A549 (cell line): Measurements from ENCODE around the gene KRTDAP. TPM values are rescaled to one million over a fixed set of nuclear protein-coding genes. Genes with fewer than 3 reads are reported as not detected.

Experiments
- ATAC-seq, 2 experiments: fragments of 200-7000 bp in 1 of 2; fragments of >200 bp in 1 of 2; cut with Nextera tagmentation in 1 of 2; cut with Tn5 transposase in 1 of 2; 3 replicates each; pipeline versions ENCODE4 v1.8.0 to v1.9.1; 2018 to 2020; ENCODE audit warnings: mild to moderate bottlenecking in 1 of 2, moderate library complexity in 1 of 2
- CTCF ChIA-PET: fragments of 300-600 bp; sonication (Branson Sonifier 250); formaldehyde crosslinking; extraction: SDS; loops from one replicate; lab custom pipeline; 2021; ENCODE audit warnings: antibody characterized with exemption, inconsistent platforms; lab: Yijun Ruan, JAX
- POLR2A ChIA-PET: fragments of 350-600 bp; formaldehyde crosslinking; extraction: SDS; loops from one replicate; lab custom pipeline; 2021; ENCODE audit warnings: antibody characterized with exemption, inconsistent platforms; lab: Yijun Ruan, JAX
- DNase-seq, 2 experiments: peaks; one replicate each; pipeline versions ENCODE4 v3.0.0 to v3.0.0-alpha.2; 2011 to 2016; ENCODE audit warnings: low read depth in 1 of 2, low spot score in 1 of 2
- FAIRE-seq: peaks from 2 replicates; lab custom pipeline; 2011; peaks lifted over from hg19 to GRCh38; lab: Jason Lieb, UNC
- H3K27ac ChIP-seq, 2 experiments: fragments of >200 bp; sonication (Bioruptor Twin); formaldehyde crosslinking; 3 replicates each; pipeline ENCODE4 v1.5.1; 2016 to 2017
- H3K4me1 ChIP-seq: fragments of >200 bp; sonication (Bioruptor Twin); formaldehyde crosslinking; 3 replicates; pipeline ENCODE4 v1.6.1; 2016
- H3K4me2 ChIP-seq: fragments of >200 bp; sonication (Bioruptor Twin); formaldehyde crosslinking; 3 replicates; pipeline ENCODE4 v1.6.1; 2016
- H3K4me3 ChIP-seq: fragments of >200 bp; sonication (Bioruptor Twin); formaldehyde crosslinking; 3 replicates; pipeline ENCODE4 v1.5.1; 2016
- H3K9me3 ChIP-seq: fragments of >200 bp; sonication (Bioruptor Twin); formaldehyde crosslinking; 3 replicates; pipeline ENCODE4 v1.6.1; 2016
- CBX2 ChIP-seq: fragments of 200-600 bp; sonication (generic); IDR thresholded peaks from 2 replicates; pipeline ENCODE4 v1.6.1; 2016; ENCODE audit warnings: low read depth, mild to moderate bottlenecking, borderline replicate concordance
- CBX8 ChIP-seq: fragments of 200-600 bp; sonication (generic); IDR thresholded peaks from 2 replicates; pipeline ENCODE4 v1.6.1; 2016
- CEBPB ChIP-seq, 2 experiments: fragments of >200 bp in 1 of 2; sonication (Bioruptor Twin) in 1 of 2; formaldehyde crosslinking in 1 of 2; IDR thresholded peaks; 2 replicates each; pipeline ENCODE4 v1.6.1; 2012 to 2016
- CHD4 ChIP-seq: fragments of 200-600 bp; sonication (generic); IDR thresholded peaks from 2 replicates; pipeline ENCODE4 v1.6.1; 2016; ENCODE audit warnings: antibody characterized with exemption, mild to moderate bottlenecking, borderline replicate concordance
- ESRRA ChIP-seq: fragments of 150-350 bp; IDR thresholded peaks from 2 replicates; pipeline ENCODE4 v1.6.1; 2014; ENCODE audit warnings: mild to moderate bottlenecking, low read length, borderline replicate concordance
- FOSB ChIP-seq: fragments of 250-450 bp; sonication (Bioruptor Pico); IDR thresholded peaks from 2 replicates; pipeline ENCODE4 v1.5.0; 2020; ENCODE audit warnings: mild to moderate bottlenecking, moderate library complexity
- FOSL2 ChIP-seq, 2 experiments: fragments of 450-650 bp in 1 of 2; fragments of >200 bp in 1 of 2; sonication (Bioruptor Twin) in 1 of 2; formaldehyde crosslinking; IDR thresholded peaks; 2 replicates each; pipeline versions ENCODE4 v1.5.0 to v1.6.1; 2016 to 2020; ENCODE audit warnings: mild to moderate bottlenecking in 1 of 2, moderate library complexity in 1 of 2
- HEYL ChIP-seq: fragments of 250-450 bp; sonication (Bioruptor Pico); IDR thresholded peaks from 2 replicates; pipeline ENCODE4 v1.8.0; 2021; ENCODE audit warnings: mild to moderate bottlenecking, moderate library complexity
- HOXB5 ChIP-seq: fragments of 250-450 bp; sonication (Bioruptor Pico); IDR thresholded peaks from 2 replicates; pipeline ENCODE4 v1.5.0; 2020; ENCODE audit warnings: mild to moderate bottlenecking, moderate library complexity
- MAZ ChIP-seq: fragments of 150-350 bp; IDR thresholded peaks from 2 replicates; pipeline ENCODE4 v1.6.1; 2014; ENCODE audit warnings: antibody characterized with exemption, low read depth, low read length, borderline replicate concordance
- NPAS2 ChIP-seq: fragments of 250-450 bp; sonication (Bioruptor Pico); IDR thresholded peaks from 2 replicates; pipeline ENCODE4 v1.8.0; 2022; ENCODE audit warnings: mild to moderate bottlenecking, moderate library complexity, borderline replicate concordance
- NR3C1 ChIP-seq: fragments of >200 bp; sonication (Bioruptor Twin); formaldehyde crosslinking; IDR thresholded peaks from 3 replicates; pipeline ENCODE4 v1.6.1; 2017
- POLR2AphosphoS2 ChIP-seq: conservative IDR thresholded peaks from 2 replicates; pipeline ENCODE4 v1.6.1; 2012; ENCODE audit warnings: low read length, improper control_type of control experiment, inconsistent platforms
- RARB ChIP-seq: fragments of 250-450 bp; sonication (Bioruptor Pico); IDR thresholded peaks from 2 replicates; pipeline ENCODE4 v1.8.0; 2021; ENCODE audit warnings: mild to moderate bottlenecking, moderate library complexity
- RCOR1 ChIP-seq: fragments of 150-350 bp; IDR thresholded peaks from 2 replicates; pipeline ENCODE4 v1.6.1; 2014; ENCODE audit warnings: antibody characterized with exemption, low read length, low read depth
- SMC3 ChIP-seq: fragments of >200 bp; sonication (Bioruptor Twin); formaldehyde crosslinking; IDR thresholded peaks from 3 replicates; pipeline ENCODE4 v1.6.1; 2018; ENCODE audit warnings: inconsistent platforms
- SREBF2 ChIP-seq: fragments of 450-650 bp; IDR thresholded peaks from 2 replicates; pipeline ENCODE4 v1.6.1; 2014; ENCODE audit warnings: mild to moderate bottlenecking, moderate library complexity
- ZC3H11A ChIP-seq: fragments of 450-650 bp; IDR thresholded peaks from 2 replicates; pipeline ENCODE4 v1.6.1; 2014; ENCODE audit warnings: antibody characterized with exemption, mild to moderate bottlenecking
- ZNF302 ChIP-seq: fragments of 250-450 bp; sonication (Bioruptor Pico); IDR thresholded peaks from 2 replicates; pipeline ENCODE4 v1.9.0; 2021; ENCODE audit warnings: inconsistent platforms, mild to moderate bottlenecking, moderate library complexity
- ZSCAN20 ChIP-seq: fragments of 250-450 bp; sonication (Bioruptor Pico); IDR thresholded peaks from 2 replicates; pipeline ENCODE4 v1.8.0; 2022; ENCODE audit warnings: mild to moderate bottlenecking, moderate library complexity
- WGBS: methylation state at CpG from one replicate; pipeline ENCODE4 v1.1.6; 2017; ENCODE audit errors: missing lambda C conversion rate; 5-methylcytosine and 5-hydroxymethylcytosine counted together
- polyA plus RNA-seq, 4 experiments: library from polyadenylated mRNA; depleted of rRNA in 3 of 4; stranded (reverse); fragments of >200 nt; fragmentation: RNase III in 1 of 4; extraction: RNeasy Plus Mini Kit Qiagen cat#74134 plus additional on column Dnase treatment in 1 of 4; gene quantifications; 2 replicates in 3 of 4; 3 replicates in 1 of 4; pipeline ENCODE4 v1.2.3, GENCODE V29; 2011 to 2017
- TF ChIP-seq, protein P1 (sequence below): IDR thresholded peaks from 2 replicates; pipeline ENCODE4 v1.6.1; 2012; ENCODE audit warnings: low read depth, borderline replicate concordance
- TF ChIP-seq, protein P2 (sequence below): fragments of 250-450 bp; sonication (Bioruptor Pico); IDR thresholded peaks from 2 replicates; pipeline ENCODE4 v1.5.0; 2020; ENCODE audit warnings: low read depth, mild to moderate bottlenecking, moderate library complexity
- TF ChIP-seq, protein P3 (sequence below): fragments of 200-600 bp; sonication (generic); IDR thresholded peaks from 2 replicates; pipeline ENCODE4 v1.6.1; 2016; ENCODE audit warnings: antibody characterized with exemption, mild to moderate bottlenecking, moderate library complexity
- TF ChIP-seq, protein P4 (sequence below): fragments of >200 bp; sonication (Bioruptor Twin); formaldehyde crosslinking; IDR thresholded peaks from 3 replicates; pipeline ENCODE4 v1.6.1; 2016

KRTDAP gene
- polyA plus RNA-seq, 2 of the 4 experiments (the other 2 are of a cell fraction): not detected

DNA sequence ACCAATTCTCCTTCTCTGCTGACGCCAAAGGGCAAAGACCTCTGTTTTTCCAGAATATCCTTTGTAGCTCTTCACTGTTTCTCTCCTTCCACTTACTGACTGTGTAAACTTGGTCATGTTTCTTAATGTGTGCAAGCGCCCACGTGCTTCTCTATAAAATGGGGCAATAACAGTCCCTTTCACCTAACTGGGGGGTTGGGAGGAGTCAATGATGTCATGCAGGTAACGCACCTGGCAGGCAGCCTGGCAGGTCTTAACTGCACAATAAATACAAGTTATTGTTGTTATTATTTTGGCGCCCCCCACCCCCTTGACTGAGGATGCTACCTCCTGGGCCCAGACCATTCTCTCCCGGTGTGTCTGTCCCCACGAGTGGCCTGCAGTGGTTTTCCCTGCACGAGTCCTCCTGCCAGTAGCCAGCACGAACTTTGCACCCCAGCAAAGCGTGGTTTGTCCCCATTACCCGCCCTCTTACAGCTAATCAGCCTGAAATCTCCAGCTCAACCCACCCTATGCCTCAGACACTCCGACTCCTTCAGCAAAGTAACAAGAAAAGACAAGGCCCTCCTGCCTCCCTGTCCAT, 32.6 kb upstream of the KRTDAP start:
- no peak overlapping the region for H3K4me2 ChIP-seq
- DNase-seq (no peak), ATAC-seq (no peak), FAIRE-seq (no peak)
- H3K4me1 ChIP-seq: peaks cover 15% of the 10 kb centered on the region
- no peak for TF ChIP-seq SMC3
- no peak for TF ChIP-seq FOSL2 (IDR thresholded peaks at IDR 0.05)
- no peak for TF ChIP-seq FOSL2 (CRISPR knock-in tag; IDR thresholded peaks at IDR 0.05)
- TF ChIP-seq ESRRA: no peak
- no peak for TF ChIP-seq ZSCAN20 (CRISPR knock-in tag)
- TF ChIP-seq, protein P1, sequence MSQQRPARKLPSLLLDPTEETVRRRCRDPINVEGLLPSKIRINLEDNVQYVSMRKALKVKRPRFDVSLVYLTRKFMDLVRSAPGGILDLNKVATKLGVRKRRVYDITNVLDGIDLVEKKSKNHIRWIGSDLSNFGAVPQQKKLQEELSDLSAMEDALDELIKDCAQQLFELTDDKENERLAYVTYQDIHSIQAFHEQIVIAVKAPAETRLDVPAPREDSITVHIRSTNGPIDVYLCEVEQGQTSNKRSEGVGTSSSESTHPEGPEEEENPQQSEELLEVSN: no peak
- TF ChIP-seq RARB (CRISPR knock-in tag): no peak
- TF ChIP-seq POLR2AphosphoS2: no peak
- TF ChIP-seq RCOR1: no peak
- no peak for TF ChIP-seq HOXB5 (CRISPR knock-in tag)
- TF ChIP-seq NR3C1: no peak
- no peak for TF ChIP-seq NPAS2
- TF ChIP-seq CBX8: no peak
- TF ChIP-seq, protein P2, sequence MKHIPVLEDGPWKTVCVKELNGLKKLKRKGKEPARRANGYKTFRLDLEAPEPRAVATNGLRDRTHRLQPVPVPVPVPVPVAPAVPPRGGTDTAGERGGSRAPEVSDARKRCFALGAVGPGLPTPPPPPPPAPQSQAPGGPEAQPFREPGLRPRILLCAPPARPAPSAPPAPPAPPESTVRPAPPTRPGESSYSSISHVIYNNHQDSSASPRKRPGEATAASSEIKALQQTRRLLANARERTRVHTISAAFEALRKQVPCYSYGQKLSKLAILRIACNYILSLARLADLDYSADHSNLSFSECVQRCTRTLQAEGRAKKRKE: no peak
- TF ChIP-seq, protein P3, sequence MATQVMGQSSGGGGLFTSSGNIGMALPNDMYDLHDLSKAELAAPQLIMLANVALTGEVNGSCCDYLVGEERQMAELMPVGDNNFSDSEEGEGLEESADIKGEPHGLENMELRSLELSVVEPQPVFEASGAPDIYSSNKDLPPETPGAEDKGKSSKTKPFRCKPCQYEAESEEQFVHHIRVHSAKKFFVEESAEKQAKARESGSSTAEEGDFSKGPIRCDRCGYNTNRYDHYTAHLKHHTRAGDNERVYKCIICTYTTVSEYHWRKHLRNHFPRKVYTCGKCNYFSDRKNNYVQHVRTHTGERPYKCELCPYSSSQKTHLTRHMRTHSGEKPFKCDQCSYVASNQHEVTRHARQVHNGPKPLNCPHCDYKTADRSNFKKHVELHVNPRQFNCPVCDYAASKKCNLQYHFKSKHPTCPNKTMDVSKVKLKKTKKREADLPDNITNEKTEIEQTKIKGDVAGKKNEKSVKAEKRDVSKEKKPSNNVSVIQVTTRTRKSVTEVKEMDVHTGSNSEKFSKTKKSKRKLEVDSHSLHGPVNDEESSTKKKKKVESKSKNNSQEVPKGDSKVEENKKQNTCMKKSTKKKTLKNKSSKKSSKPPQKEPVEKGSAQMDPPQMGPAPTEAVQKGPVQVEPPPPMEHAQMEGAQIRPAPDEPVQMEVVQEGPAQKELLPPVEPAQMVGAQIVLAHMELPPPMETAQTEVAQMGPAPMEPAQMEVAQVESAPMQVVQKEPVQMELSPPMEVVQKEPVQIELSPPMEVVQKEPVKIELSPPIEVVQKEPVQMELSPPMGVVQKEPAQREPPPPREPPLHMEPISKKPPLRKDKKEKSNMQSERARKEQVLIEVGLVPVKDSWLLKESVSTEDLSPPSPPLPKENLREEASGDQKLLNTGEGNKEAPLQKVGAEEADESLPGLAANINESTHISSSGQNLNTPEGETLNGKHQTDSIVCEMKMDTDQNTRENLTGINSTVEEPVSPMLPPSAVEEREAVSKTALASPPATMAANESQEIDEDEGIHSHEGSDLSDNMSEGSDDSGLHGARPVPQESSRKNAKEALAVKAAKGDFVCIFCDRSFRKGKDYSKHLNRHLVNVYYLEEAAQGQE: no peak
- no peak for TF ChIP-seq FOSB (CRISPR knock-in tag)
- no peak overlapping the region for H3K4me3 ChIP-seq
- 62% methylated on average over 12 of the region's 12 CpGs for WGBS
- ChIA-PET POLR2A (interaction anchor here (0.5 kb wide), 1 partner anchor 81 kb away, joined by 7 read pairs; no protein-coding TSS in a partner anchor), CTCF (interaction anchor here (1.0 to 7.5 kb wide), 6 partner anchors 13 to 170 kb away, joined by 3 to 80 read pairs (median 14); no protein-coding TSS in a partner anchor)
- no peak overlapping the region for H3K27ac ChIP-seq
- no peaks in the 10 kb centered on the region for H3K9me3 ChIP-seq

DNA sequence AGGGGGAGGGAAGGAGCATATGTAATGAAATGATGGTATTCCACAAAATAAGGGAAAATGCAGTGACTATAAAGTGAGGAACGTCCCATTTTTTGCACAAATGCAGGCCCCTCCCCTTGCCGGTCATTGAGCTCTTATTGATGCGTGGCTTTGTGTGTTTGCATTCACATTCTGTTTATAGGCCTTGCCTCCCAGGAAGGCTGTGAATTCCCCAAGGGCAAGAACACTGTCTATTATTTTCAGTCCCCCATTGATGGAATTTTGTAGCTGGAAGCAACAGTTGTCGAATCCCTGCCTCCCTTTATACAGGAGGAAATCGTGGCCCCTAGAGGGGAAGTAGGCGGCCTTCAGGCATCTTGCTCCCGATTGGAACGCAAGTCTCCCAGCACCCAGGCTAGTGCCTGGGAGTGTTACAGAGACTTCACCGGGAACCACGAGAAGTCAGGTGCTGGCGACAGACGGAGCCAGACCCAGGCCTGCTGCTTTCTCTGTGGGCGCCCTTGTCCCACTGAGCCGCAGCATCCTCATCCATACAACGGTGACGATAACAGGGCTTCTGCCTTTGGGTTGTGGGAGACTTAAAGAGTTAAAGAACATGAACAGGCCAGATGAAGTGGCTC, 31.0 kb upstream of the KRTDAP start:
- WGBS: 81% methylated on average over 16 of the region's 16 CpGs
- POLR2A ChIA-PET: interaction anchor here (0.5 kb wide), 1 partner anchor 186 kb away, joined by 3 read pairs; no protein-coding TSS in a partner anchor
- no peak for TF ChIP-seq MAZ
- TF ChIP-seq CHD4: no peak
- TF ChIP-seq CBX2: no peak
- TF ChIP-seq ZNF302: no peak
- TF ChIP-seq SREBF2: no peak
- no peak for TF ChIP-seq HEYL (CRISPR knock-in tag)
- TF ChIP-seq ZC3H11A: no peak
- TF ChIP-seq POLR2AphosphoS2: no peak
- no peak for TF ChIP-seq CEBPB (IDR thresholded peaks at IDR 0.05)
- no peak for TF ChIP-seq NR3C1
- TF ChIP-seq, protein P2: no peak
- no peak for TF ChIP-seq FOSL2 (IDR thresholded peaks at IDR 0.05)
- TF ChIP-seq FOSL2 (CRISPR knock-in tag; IDR thresholded peaks at IDR 0.05): no peak
- TF ChIP-seq, protein P4, sequence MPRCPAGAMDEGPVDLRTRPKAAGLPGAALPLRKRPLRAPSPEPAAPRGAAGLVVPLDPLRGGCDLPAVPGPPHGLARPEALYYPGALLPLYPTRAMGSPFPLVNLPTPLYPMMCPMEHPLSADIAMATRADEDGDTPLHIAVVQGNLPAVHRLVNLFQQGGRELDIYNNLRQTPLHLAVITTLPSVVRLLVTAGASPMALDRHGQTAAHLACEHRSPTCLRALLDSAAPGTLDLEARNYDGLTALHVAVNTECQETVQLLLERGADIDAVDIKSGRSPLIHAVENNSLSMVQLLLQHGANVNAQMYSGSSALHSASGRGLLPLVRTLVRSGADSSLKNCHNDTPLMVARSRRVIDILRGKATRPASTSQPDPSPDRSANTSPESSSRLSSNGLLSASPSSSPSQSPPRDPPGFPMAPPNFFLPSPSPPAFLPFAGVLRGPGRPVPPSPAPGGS: no peak
- TF ChIP-seq, all 56 proteins: peak for 0
- Histone ChIP-seq H3K4me2 (no peak overlapping the region), H3K4me1 (peaks cover 15% of the 10 kb centered on the region), H3K4me3 (no peak overlapping the region), H3K9me3 (no peaks in the 10 kb centered on the region), H3K27ac (no peak overlapping the region)
- ATAC-seq (no peak), DNase-seq (no peak), FAIRE-seq (peak; percentile 61)
- CTCF ChIA-PET: interaction anchor here (0.8 to 7.5 kb wide), 6 partner anchors 7 to 168 kb away, joined by 3 to 80 read pairs (median 13); no protein-coding TSS in a partner anchor
